ENCODE results near the gene CAPN13. TPM values are rescaled to one million over a fixed set of nuclear protein-coding genes. Genes with fewer than 3 reads are reported as not detected.

The CAPN13 gene
- total RNA-seq, 4 donors from 2014 or later, result not detected

- TF ChIP-seq CTCF (IDR thresholded peaks at IDR 0.05; ENCODE audit: low read depth), result no peak
These were observed 7.1 kb downstream of the CAPN13 start for GRCh38 chr2:30800159-30800558.

- TF ChIP-seq CTCF (IDR thresholded peaks at IDR 0.05; ENCODE audit: low read depth), result no peak
These were observed 7.9 kb downstream of the CAPN13 start for GRCh38 chr2:30799366-30799765.

- no peak for TF ChIP-seq CTCF (IDR thresholded peaks at IDR 0.05; ENCODE audit: low read depth)
These were observed 8.7 kb downstream of the CAPN13 start for GRCh38 chr2:30798536-30798991.

GRCh38 chr2:30797381-30798015 lies 9.7 kb downstream of the CAPN13 start:
- TF ChIP-seq CTCF (IDR thresholded peaks at IDR 0.05; ENCODE audit: low read depth), result no peak

- TF ChIP-seq CTCF (IDR thresholded peaks at IDR 0.05; ENCODE audit: low read depth), result no peak
These were observed 10.5 kb downstream of the CAPN13 start for GRCh38 chr2:30796699-30797098.

GRCh38 chr2:30792521-30792920 lies 14.7 kb downstream of the CAPN13 start:
- TF ChIP-seq CTCF (IDR thresholded peaks at IDR 0.05; ENCODE audit: low read depth), result no peak

GRCh38 chr2:30790879-30791278 lies 16.4 kb downstream of the CAPN13 start:
- TF ChIP-seq CTCF (IDR thresholded peaks at IDR 0.05; ENCODE audit: low read depth), result no peak

Data from subcutaneous adipose tissue (tissue), 4 donors.